Spleen (tissue), 3 donors: ENCODE data around the gene MERTK.

ENCODE experiments used
- POLR2A ChIP-seq, 3 donors: fragments of 450-650 bp; IDR thresholded peaks; one replicate each; pipeline ENCODE4 v1.5.1; 2017; ENCODE audit warnings: antibody characterized with exemption in 3 of 3, mild to moderate bottlenecking in 1 of 3
- POLR2AphosphoS5 ChIP-seq, 3 donors: sonication (generic); formaldehyde crosslinking; IDR thresholded peaks; one replicate each; pipeline ENCODE4 v1.5.1; 2017; ENCODE audit warnings: antibody characterized with exemption in 3 of 3

DNA sequence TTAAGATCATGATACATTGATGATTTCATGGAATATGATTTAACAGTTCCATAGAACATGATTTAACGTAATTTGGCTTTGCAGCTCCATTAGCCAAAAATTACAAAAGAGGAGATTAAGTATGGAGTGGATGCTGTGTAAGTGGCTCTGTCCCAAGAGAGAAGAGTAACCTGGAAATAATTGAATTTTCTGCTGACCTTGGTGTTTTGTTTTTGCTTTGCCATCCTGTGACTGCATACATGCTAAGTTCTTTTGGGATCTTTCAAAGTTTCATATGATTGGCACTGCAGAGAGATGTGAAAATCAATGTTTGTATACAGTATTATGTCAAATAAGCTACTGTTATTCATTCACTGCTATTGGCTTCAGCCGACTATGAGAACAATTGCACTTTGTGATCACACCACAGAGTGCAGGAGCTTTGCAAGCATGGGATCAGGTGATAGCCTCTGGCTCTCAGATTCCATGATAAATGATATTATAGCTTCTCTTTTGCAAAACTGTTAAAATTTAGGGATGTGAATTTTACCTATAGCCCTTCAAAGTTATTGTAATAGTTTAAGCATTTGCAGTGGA, 110.6 kb downstream of the MERTK start:
- TF ChIP-seq POLR2A (IDR thresholded peaks at IDR 0.05) (no peak), POLR2AphosphoS5 (IDR thresholded peaks at IDR 0.05) (no peak)
